ENCODE results near the gene POLR2I.
"Not testable (repeated sequence)": the region's sequence is repeated elsewhere in the genome, so short reads cannot be mapped to it uniquely, and the experiment has no call there.

The POLR2I gene

DNA sequence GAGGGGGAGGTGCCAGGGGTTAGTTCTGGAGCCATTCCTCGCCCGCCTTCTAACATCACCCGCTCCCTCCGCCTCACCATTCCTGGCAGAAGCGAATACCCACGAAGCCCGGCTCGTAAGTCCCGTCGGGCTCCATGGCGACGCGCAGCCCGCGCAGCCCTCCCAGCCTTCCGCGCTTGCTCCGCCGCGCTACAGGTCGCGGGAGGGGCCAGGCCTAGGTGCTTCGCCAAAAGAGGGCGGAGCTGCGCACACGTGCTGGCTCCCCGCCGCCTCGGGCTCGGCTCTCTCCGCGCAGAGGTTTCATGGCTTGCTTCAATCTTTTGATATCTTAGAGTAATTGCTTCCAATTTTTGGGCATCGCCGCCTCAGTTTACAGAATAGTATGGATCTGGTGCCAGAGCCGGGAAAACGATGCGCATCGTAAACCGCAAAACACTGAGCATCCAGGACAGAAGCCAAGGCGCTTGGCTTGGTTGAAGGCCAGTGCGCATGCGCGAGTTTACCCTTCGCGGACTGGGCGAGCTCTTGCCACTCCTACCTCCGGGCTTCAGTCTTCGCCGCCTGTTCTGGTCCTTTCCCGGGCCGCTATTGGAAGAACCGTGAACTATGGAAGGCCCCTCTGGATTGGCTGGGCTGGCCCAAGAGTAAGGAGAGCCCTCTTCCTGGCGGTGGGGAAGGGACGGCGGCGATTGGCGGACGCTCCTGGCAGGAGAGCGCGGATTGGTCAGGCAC lies at the start of gene POLR2I:
Gene POLR2I, minus strand, starts transcription at position 155 of the 732 bp plus-strand sequence. Its CDS starts 19 bp downstream, at position 136.
- DNase-seq: peak; percentile 100

DNA sequence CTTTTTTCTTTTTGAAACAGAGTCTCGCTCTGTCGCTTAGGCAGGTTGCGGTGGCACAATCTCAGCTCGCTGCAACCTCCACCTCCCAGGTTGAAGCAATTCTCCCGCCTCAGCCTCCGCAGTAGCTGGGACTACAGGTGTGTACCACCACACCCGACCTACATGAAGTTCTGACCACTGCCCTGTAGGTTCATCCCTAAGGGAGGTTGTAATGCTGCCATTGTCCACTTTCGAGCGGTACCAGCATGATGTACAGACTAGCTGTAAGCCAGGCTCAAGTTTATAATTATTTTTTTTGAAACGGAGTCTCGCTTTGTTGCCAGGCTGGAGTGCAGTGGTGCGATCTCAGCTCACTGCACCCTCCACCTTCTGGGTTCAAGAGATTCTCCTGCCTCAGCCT lies 49.1 kb upstream of the POLR2I start:
- no peak for DNase-seq

DNA sequence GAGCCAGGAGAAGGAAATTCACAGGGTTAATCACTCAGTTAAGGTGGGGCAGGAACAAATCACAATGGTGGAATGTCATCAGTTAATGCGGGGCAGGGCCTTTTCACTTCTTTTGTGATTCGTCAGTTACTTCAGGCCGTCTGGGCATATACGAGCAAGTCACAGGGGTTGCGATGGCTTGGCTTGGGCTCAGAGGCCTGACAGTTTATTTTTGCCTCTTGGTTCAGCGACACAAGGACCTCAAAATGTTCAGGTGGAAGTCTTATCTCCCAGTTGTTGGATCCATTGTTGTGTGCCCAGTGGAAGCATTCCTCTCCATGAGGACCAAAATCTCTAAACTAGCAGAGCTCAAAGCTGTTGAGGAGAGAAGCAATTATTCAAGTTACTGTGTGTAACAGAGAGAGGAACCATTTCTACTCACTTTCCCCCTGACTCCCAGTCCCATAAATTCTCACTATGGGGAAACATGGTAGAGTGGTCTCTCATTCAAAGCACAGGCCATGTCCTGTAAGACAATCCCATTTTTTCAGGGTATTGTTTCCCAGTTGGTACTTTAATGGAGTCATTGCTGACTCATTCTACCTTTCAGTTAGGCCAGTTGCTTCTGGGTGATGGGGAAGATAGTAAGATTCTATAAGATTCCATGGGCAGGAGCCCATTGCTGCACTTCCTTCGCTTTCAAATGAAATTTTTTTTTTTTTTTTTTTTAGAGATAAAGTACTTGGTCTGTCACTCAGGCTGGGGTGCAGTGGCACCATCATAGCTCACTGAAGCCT lies 46.3 kb upstream of the POLR2I start:
- DNase-seq: no peak

DNA sequence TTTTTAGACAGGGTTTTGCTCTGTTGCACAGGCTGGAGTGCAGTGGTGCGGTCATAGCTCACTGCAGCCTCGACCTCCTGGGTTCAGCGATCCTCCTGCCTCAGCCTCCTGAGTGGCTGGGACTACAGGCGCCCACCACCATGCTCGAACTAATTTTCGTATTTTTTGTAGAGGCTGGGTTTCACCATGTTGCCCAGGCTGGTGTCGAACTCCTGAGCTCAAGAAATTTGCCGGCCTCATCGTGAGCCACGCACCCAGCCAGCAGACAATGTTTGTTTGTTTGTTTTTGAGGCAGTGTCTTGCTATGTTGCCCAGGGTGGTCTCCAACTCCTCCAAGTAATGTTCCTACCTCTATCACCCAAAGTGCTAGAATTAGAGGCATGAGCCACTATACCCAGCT lies 38.5 kb upstream of the POLR2I start:
- no peak for DNase-seq

DNA sequence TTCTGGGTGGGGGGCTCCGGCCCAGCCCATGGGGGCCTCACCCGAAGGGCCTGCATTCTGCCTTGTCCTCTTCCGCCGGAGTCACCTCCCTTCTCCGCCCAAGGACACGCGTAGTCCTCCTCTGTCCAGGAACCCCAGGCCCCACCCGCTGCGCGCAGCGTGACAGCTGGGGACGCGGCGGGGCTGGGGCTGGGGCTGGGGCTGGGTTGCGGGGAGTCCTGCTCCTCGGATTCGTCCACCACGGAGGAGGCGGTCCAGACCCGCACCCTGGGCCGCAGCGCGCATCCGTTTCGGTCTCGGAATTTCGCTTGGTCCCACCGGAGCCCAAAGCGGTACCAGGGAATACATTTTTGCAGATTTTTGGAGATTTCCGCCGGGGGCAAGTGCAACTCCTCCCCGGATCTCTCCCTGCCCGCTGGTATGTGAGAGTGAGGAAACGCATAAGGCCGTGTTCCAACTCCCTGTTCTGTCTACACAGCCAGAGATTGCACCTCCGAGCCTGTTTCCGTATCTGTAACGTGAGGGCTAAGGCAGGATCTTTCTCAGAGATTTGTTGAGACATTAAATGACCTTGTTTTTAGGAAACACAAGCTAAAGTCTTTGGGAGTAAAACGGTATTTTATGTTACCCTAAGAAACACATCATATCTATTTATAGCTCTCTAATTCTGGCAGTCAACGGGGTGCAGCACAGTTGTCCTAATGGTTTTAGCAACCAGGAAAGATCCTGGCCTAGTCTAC lies 37.8 kb upstream of the POLR2I start, which contains the start of gene COX7A1:
Gene COX7A1, minus strand, starts transcription at position 96 of the 740 bp plus-strand sequence. Its CDS starts 40 bp downstream, at position 56.
- peak; percentile 6 for DNase-seq

DNA sequence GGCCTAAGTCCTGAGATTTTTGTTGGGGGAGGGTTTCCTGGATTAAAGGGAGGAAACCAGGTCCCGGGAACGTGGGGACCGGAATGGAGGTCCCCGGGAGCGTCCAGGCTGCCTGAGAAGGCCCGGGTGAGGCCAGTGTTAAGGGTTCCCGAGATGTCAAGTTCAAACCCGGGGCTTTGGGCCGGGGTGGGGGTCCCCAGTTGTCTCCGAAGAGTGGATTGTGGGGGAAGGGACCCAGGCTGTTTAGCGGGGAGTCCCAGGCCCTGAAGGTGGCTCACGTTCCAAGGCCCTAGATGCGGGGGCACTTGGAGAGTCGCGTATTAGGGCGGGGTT lies 37.3 kb upstream of the POLR2I start:
- DNase-seq: no peak

DNA sequence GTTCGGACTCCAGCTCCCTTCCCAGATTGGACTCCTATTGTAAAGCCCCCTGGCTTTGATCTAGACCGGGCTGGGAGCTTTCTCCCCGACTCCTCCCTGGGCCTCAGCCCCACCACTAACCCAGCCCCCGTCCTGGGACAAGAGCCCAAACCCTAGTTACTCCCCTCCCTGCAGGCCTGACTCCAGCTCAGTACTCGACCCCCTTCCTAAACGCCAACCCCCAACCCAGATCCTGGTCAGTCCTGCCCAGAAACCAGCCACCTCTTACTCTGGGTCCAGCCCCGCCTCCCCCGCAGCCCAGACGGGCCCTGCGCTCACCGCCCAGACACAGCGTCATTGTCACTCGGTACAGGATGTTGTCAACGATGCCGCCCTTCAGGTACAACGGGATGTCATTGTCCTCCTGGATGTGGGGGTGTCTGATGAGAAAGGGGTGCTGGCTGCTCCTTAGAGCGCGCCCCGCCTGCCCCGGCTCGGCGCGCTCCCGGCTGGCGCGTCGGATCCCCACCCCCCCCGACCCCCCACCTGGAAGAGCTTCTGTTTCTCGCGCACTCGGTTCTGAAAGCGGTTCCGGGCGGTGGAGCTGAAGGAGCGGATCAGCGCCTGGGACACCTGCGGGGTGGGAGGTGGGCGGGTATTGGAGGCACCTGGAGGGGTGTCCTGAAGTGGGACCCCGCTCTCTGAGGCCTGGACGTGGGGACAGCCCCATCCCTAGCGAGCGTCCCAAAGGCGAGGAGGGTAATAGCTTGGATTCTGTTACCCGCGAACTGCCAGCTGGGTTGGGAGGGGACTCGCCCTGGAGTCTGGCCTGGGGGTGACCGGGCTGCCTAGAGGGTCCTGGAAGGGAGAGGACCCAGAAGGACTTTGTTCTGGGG lies 36.7 kb upstream of the POLR2I start:
- DNase-seq: no peak

DNA sequence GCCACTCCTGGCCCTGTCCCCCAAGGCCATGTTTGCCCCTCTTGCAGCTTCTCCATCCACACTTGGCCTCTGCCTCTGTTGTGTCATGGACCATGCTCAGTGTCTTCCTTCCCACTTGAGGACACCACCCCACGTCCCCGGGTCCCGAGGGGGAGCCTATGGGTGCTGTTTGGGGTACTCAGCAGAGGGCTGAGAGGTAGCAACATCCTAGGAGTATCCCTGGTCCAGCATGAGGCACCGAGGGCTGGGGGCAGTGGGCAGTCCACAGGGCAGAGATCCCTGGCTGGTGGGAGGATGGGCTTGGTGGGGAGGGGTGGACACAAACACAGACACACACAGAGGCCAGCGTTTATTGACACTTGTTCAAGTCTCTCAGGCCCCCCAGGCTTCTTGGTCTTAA lies 35.9 kb upstream of the POLR2I start:
- no peak for DNase-seq

DNA sequence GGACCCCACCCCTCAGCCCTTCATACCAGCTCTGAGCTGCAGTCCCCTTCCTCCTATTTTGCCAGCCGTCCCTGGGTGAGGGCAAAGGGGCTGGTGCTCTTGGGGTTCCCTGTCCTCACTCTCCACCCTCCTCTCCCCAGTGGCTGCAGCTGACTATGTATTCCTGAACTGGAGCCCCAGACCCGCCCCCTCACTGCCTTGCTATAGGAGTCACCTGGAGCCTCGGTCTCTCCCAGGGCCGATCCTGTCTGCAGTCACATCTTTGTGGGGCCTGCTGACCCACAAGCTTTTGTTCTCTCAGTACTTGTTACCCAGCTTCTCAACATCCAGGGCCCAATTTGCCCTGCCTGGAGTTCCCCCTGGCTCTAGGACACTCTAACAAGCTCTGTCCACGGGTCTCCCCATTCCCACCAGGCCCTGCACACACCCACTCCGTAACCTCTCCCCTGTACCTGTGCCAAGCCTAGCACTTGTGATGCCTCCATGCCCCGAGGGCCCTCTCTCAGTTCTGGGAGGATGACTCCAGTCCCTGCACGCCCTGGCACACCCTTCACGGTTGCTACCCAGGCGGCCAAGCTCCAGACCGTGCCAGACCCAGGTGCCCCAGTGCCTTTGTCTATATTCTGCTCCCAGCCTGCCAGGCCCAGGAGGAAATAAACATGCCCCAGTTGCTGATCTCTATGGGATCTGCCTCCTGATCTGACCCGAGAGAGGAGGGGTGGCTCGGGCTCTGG lies 35.2 kb upstream of the POLR2I start:
- no peak for DNase-seq

DNA sequence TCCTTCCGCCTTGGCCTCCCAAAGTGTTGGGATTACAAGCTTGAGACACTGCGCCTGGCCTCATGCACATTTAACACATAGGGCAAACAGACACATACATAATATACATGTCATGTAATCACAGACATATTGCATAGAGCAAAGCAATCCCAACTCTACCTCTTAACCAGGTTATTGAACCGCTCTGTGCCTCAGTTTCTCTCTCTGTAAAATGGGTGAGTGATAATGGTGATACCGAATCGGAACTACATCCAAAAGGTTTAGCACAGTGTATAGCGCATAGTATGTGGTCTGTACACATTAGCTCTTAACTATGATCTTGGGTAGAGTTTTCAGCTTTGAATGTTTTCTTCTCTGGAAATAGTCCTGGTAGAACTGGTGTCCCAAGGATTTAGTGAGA lies 29.9 kb upstream of the POLR2I start:
- DNase-seq: no peak

DNA sequence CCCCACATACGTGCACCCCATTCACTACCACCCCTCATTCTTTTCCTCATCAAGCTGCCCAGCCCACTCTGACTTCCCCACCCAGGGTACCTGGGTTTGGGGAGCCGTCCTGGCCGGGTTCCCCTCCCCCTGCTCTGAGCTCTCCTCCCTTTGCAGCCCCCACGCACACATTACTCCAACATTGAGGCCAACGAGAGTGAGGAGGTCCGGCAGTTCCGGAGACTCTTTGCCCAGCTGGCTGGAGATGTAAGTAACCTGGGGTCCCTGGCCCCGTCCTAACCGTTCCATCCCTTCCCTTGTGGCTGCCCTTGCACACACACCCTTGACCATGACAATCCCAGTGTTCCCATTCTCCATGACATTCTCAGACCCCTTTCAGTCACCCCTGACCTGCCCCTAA lies 27.8 kb upstream of the POLR2I start:
- no peak for DNase-seq

DNA sequence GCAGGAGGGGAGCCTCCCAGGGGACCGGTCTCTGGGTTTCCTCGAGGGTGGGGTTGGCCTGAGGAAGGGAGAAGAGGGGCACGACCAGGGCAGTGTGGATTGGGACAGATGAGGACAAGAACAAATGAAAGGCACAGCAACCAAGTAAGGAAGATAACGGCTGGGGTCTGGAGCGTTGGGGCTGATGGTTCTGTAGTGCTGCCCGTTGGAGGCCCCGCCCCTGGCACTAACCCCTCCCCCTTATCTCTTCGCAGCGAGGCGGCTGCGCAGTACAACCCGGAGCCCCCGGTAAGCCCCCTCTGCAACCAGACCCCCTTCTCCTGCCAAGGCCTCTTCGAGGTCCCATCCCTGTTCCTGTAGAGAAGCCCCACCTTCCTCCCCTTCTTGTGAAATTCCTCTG lies 27.4 kb upstream of the POLR2I start:
- DNase-seq: no peak

DNA sequence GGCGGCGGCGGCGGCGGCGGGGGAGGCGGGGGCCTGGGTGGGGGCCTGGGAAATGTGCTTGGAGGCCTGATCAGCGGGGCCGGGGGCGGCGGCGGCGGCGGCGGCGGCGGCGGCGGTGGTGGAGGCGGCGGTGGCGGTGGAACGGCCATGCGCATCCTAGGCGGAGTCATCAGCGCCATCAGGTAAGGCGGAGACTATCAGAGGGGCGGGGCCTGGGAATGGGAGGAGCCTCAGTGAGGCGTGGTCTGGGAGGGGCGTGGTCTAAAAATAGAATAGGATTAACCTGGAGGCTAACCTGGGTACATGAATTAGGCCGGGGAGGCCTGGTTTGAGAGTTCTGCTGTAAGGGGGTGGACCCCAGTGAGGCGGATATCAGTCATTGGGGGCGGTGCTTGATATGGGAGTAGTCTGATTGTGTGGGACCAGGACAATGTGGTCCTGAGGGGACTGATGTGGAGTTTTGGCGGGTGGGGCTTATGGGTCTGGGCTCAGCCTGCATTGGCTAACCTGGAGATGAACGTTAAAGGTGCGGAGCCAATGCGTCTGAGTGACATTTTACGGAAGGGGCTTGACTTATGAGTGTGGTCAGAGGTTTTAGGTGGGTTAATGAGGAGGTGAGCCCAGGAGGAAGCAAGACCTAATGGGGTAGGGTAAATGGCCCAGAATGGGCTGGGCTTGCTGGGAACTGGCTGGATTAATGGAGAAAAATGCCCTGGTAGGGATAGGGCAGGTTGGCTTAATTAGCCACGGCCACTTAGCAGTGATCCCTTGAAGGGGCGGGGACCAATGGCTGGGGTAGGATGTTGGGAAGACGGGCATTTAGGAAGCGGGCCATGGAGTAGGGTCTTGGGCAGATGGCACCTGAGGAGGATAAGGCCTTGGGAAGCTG lies 26.6 kb upstream of the POLR2I start:
- DNase-seq: peak; percentile 76

DNA sequence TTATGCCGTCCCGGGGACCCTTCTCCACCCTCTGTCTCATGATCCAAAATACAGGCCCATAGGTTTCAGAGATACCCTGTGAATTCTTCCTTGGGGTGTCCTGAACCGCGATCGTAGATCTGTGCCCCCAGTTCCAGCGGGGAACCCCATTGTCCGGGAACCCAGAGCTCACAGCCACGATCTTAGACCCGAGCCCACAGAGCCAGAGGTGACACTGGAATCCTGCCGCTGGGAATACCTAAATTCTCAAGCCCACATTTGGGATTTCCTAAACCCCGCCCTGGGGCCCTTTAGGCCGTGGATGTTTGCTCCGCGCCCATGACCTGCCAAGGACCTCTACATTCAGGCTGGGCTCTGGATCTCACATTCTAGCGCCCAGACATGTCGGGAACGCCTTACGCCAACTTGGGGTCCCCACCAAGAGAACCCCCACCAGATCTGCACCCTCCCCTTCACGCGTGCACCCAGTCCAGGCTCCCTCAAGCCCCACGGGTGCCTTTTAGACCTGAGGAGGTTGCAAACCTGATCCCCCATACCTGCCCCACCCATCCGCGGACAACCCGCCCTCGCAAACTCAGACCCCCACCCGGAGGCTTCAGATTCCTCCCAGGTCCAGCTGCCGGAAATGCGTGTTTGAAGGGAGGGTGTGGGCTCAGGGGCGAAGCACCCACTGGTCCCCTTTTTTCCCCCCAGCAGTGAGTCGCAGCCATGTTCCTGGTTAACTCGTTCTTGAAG lies 25.8 kb upstream of the POLR2I start:
- peak; percentile 16 for DNase-seq

DNA sequence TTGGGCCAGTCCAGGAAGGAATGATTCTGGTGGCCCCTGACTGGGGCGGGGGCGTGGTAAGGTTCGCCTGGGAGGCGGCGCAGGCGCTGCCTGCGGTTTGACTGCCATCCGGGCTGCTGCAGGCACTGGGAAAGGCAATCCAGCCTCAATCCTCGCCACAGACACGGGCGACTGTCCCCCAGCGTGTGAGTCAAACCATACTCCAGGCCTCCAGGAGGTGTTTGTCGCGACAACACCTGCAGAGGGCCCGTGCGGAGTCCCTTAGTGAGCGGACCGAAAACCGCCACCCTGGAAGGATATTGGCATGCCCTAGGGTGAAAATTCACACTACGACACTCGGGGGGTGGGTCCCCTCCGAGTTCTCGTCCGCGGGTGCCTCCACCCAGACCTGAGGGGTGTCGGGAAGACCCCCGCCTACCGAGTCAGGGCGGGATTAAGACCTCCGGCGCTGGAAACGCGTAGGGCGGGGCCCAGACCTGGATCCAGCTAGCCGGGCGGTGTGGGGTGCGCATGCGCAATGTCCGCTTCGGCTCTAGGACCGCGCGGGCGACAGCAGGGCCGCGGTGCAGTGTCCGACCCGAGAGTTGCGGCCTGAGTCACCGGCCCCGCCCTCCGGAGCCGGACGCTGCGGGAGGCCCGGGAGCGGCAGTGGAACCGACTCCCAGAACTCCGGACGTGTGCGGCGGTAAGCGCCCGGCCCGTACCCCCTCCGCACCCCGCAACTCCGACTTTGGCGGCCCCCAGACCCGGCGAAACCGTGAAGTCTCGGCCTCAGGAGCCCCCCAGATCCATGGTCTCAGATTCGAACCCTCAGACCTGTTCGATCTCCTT lies 25.0 kb upstream of the POLR2I start, which contains the start of gene CAPNS1:
Gene CAPNS1, plus strand, starts transcription at position 594 of the 831 bp plus-strand sequence. CDS start 946 bp downstream, outside the sequence.
- peak; percentile 95 for DNase-seq

DNA sequence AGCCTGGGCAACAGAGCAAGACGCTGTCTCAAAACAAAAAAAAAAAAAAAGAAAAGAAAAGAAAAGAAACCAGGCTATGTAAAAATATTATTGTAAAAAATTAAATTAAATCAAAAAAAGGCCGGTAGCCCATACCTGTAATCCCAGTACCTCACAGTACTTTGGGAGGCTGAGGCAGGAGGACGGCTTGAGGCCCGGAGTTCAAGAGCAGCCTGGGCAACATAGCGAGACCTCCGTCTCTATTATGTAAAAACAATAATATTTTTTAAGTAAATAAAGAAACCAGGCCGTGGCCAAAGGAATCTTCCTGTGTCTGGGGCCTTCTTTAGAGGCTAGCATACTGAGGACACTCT lies 24.4 kb upstream of the POLR2I start:
- DNase-seq: no peak

DNA sequence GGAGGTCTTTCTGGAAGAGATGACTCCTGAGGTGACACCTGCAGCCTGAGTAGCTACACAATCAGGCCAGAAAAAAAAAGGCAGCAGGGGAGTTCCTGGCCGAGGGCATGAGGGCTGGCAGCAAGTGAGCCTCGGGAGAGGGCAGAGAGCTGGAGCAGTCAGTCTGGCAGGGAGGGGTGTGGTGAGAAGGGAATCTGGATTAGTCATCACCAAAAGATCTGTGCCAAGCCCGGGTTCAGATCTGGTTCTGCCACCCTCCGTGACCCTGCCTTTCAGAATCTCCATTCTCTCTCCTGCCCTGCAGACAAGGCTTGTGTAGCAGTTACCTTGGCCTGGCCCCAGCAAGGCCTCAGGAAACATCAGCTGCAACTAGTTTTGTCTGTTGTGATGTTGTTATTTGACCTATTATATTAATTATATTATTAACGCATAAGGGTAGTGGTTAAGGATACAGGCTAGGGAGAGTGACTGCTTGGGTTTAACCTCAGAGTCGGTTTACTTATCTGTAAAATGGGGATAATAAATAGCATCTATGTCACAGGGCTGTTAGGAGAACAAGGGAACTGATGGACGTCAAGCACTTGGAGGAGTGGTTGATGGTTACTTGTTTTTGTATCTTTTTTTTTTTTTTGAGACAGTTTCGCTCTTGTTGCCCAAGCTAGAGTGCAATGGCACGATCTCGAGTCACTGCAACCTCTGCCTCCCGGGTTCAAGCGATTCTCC lies 22.4 kb upstream of the POLR2I start:
- peak; percentile 50 for DNase-seq

DNA sequence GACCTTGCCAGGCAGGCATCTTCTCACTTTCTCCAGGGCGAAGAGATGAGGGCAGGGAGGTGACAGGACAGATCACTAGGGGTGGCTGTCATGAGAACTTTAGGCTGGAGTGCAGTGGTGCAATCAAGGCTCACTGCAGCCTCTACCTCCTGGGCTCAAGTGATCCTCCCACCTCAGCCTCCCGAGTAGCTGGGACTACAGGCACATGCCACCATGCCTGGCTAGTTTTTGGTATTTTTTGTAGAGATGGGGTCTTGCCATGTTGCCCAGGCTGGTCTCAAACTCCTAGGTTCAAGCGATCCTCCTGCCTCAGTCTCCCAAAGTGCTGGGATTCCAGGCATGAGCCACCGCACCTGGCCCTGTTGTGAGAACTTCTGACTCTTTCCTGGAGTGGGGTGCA lies 20.2 kb upstream of the POLR2I start:
- DNase-seq: not testable (repeated sequence)
